DMS 273 (cell line): Measurements from ENCODE around the gene FNIP2.
"Not testable (repeated sequence)": the region's sequence is repeated elsewhere in the genome, so short reads cannot be mapped to it uniquely, and the experiment has no call there.

Experiments
- DNase-seq: peaks from one replicate; lab custom pipeline; 2025; ENCODE audit not compliant: unreplicated experiment; lab: John Stamatoyannopoulos, UW

The FNIP2 gene

GRCh38 chr4:158768555-158769174, at the start of gene FNIP2:
FNIP2 (plus strand) TSS chr4:158769026; CDS start chr4:158769213, 187 bp downstream.
- peak; percentile 86 for DNase-seq

GRCh38 chr4:158721680-158722079, 47.1 kb upstream of the FNIP2 start:
- DNase-seq, result no peak

DNA sequence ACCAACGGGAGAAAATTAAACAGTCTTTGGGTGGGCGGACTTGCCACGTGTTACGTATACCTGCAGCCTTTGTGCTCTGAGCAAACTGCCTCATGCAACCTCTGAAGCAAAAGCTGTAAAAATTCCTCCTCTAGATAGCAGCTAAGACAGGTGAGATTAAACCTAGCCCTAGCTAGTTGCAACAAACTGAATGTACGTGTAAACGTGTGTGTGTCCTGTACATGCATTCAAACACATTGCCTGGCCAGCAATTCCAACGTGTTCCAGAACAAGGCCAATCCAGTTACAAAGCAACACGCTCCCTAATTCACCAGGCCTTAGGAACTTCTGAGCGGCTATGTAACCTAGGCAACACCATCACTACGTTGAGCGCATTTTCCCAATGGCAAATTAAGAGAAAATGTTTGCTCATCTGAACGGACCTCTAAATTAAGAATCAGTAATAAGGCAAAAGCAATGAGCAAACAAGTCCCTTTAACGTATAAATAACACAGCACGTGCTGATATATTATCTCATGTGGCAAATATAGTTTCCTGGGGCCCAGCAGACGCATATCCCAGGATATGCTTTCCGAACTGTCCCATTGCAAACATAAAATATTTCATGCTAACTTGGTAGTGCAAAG, 46.4 kb upstream of the FNIP2 start:
- peak; percentile 57 for DNase-seq

DNA sequence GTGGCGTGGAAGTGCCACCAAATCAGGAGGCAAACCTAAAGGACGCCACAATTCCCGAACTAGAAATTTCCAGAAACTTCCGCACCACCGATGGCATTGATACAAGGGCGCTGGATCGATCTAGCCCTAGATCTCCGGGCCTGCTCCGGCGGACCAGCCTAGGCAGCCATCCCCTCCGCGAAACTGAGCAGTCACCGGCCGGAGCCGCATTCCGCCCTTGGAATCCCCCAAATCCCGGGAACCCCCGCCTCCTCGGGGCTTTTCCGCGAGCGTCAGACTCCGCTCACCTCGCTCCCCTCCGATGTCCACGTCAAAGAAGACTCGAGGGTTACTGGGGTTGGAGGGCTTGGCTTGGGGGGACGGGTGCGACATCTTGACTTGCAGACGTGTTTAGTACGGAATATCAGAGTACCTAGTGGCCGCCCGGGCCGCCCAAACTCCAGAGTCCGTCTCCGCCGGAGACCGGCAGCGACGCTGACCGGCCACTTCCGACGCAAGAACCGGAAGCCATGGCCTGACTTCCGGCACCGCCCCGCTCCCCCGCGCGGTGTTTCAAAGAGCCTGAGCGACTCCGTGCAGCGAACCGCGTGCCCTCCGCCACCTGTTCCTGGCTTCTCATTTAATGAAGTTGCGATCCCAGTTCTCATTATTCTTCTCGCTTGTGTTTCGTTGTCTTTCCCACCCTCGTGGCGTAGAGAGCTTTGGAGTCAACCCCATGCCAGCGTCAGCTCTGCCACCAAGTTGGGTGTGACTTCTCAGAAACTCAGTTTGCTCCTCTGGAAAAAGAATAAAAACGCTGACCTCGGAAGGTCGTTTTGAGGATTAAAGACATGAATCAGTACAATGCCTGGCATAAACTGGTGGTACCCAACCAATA, 45.7 kb upstream of the FNIP2 start, which contains the start of gene PPID:
TSS of gene PPID (minus strand) at position 480 of the 877 bp plus-strand sequence. CDS start at position 372, 108 bp downstream.
- peak; percentile 92 for DNase-seq

DNA sequence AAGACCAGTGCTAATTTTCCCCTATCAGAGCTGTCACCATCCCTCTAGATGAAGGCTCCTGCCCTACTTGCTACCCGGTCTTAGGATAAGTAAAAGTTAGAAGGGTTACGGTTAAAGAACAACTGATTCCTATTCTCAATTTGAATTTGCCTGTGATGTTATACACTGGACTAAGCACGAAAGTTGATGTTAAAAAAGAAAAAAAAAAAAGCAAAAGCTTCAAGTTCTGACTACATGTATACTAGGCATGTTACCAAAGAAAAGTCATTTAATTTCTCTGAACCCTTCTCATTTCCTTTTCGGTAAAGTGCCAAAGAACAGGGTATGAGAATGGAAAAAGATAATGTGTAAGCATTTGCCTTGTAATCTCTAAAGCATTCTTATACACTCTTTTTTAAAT, 44.2 kb upstream of the FNIP2 start:
- no peak for DNase-seq

DNA sequence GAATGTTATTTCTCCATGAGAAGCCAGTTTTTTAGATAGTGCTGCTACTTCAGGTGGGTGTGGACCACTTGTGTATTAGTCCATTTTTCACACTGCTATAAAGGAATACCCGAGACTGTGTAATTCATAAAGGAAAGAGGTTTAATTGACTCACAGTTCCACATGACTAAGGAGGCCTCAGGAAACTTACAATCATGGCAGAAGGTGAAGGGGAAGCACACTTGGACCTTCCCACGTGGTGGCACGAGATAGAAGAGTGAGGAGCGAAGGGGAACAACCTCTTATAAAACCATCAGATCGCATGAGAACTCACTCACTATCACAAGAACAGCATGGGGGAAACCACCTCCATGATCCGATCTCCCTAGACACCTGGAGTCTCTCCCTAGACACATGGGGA, 42.2 kb upstream of the FNIP2 start:
- no peak for DNase-seq

- DNase-seq, result no peak
Measured at GRCh38 chr4:158728236-158728635, 40.6 kb upstream of the FNIP2 start.

GRCh38 chr4:158729716-158730559, 38.9 kb upstream of the FNIP2 start:
- peak; percentile 67 for DNase-seq

DNA sequence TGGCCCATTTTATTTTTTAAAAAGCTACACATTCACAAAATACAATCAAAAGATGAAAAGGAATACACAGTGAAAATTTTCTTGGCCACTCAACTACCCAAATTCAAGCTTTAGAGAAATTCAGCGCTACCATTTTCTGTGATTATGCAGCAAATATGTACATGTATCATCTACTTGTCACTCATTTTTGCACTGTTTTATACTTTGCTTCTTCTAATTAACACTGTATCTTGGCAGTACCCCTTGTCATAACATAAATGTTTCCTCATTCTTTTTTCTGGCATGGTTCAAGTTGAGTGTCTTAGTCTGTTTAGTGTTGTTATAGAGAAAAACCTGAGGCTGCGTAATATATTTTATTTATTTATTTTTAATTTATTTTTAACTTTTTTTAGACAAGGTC, 30.0 kb upstream of the FNIP2 start:
- DNase-seq, result no peak

- no peak for DNase-seq
Measured at GRCh38 chr4:158739600-158739999, 29.2 kb upstream of the FNIP2 start.

GRCh38 chr4:158741326-158742021, 27.4 kb upstream of the FNIP2 start:
- DNase-seq, result no peak

- not testable (repeated sequence) for DNase-seq
Measured at GRCh38 chr4:158746537-158746936, 22.3 kb upstream of the FNIP2 start.

DNA sequence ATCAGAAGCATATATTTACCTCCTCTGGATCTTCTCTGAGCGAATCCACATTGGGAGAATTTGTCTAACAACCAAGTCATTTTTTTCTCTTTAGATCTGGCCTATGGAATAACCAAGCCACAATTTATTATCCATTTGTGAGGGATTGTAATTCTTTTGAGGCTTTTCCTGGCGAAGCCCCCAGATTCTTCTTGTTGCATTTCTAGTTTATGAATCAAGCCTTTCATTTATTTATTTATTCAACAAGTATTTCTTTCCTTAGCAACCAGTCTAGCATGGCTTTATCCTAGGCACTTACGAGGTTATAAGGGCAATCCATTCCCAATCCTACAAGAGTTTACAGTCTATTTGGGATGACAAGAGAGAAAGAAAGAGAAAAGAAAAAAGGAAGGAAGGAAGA, 18.4 kb upstream of the FNIP2 start:
- DNase-seq, result no peak

DNA sequence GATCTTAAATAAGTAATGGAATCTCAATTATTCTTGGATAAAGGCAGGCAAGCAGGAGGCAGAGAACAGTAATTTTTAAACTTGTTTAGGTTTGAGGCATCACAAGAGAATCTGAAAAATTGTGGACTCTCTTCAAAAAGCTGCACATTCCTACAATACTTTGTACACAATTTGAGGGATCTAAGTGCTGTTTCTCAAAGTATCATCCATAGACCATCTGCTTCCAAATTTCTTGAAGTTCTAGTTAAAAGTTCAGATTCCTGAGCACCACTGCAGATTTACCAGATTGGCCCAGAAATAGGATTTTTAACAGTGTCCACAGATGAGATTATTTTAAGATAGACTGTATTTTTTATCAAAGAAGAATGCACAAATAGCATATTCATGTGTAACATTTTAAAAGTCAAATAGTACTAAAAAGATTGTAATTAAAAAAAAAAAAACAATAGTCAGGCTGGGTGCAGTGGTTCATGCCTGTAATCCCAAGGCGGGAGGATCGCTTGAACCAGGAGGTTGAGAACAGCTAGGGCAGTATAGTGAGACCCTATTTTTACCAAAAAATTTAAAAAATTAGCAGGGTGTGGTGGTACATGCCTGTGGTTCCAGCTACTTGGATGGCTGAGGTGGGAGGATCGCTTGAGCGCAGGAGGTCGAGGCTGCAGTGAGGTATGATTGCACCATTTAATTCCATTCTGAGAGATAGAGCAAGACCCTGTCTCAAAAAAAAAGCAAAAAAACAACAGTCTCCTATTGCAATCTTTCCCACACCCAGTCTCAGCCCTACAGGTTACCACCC, 14.2 kb upstream of the FNIP2 start:
- DNase-seq, result no peak

DNA sequence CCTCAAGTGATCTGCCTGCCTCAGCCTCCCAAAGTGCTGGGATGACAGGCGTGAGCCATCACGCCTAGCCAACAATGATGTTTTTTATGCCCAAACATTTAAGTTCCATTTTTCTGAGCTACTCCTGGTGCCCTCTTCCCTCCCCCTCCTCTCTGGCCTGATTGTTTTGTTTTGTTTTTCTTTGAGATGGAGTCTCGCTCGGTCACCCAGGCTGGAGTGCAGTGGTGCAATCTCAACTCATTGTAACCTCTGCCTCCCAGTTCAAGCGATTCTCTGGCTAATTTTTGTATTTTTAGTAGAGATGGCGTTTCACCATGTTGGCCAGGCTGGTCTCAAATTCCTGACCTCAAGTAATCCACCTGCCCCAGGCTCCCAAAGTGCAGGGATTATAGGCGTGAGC, 13.0 kb upstream of the FNIP2 start:
- DNase-seq, result not testable (repeated sequence)

DNA sequence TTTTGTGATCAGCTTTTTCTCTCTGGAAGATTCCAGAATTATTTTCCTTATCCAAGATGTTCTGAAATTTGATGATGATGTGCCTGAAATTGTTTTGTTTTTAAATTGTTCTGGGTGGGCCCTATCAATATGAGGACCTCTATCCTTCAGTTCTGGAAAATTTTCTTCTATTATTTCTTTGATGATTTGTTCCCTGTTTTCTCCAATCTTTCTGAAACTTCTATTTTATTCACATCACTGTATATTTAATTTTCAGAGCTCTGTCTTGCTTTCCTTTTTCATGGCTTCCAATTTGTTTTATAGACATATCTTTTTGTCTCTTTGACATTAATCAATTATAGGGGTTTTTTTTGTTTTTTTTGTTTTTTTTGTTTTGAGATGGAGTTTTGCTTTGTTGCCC, 12.2 kb upstream of the FNIP2 start:
- DNase-seq, result no peak

GRCh38 chr4:158758142-158758541, 10.7 kb upstream of the FNIP2 start:
- no peak for DNase-seq

DNA sequence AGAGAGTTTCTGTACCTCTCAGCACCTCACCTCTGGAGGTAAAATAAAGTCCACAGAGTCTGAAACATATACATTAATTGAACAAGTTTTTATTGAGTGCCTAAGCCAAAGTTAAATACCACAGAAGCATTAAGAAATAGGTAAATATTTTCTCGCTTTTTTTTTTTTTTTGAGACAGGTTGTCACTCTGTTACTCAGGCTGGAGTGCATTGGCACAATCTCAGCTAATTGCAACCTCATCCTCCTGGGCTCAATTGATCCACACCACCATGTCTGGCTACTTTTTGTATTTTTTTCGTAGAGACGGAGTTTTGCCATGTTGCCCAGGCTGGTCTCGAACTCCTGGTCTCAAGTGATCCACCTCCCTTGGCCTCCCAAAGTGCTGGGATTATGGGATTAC, 10.1 kb upstream of the FNIP2 start:
- DNase-seq, result no peak

DNA sequence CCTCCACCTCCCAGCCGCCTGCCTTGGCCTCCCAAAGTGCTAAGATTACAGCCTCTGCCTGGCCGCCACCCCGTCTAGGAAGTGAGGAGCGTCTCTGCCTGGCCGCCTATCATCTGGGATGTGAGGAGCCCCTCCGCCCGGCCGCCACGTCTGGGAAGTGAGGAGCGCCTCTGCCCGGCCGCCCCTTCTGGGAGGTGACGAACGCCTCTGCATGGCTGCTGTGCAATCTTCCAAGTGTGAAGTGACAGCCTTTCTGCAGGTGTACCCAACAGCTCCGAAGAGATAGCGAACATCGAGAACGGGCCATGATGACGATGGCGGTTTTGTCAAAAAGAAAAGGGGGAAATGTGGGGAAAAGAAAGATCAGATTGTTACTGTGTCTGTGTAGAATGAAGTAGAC, 9.3 kb upstream of the FNIP2 start:
- DNase-seq, result not testable (repeated sequence)

GRCh38 chr4:158760866-158761265, 8.0 kb upstream of the FNIP2 start:
- no peak for DNase-seq
